Body of pancreas (tissue), 4 donors: ENCODE data around the gene MYOCD.

Experiments
- POLR2A ChIP-seq, 3 donors: fragments of 450-650 bp; IDR thresholded peaks; one replicate each; pipeline ENCODE4 v1.6.1; 2016; ENCODE audit warnings: antibody characterized with exemption in 3 of 3, mild to moderate bottlenecking in 2 of 3
- TF ChIP-seq, protein P1 (sequence below), 7 experiments: fragments of 450-650 bp in 4 of 7; fragments of 200-600 bp in 3 of 7; sonication (generic) in 3 of 7; IDR thresholded peaks; one replicate each; pipeline ENCODE4 v1.5.1; 2016 to 2019; ENCODE audit warnings: antibody characterized with exemption in 7 of 7

DNA sequence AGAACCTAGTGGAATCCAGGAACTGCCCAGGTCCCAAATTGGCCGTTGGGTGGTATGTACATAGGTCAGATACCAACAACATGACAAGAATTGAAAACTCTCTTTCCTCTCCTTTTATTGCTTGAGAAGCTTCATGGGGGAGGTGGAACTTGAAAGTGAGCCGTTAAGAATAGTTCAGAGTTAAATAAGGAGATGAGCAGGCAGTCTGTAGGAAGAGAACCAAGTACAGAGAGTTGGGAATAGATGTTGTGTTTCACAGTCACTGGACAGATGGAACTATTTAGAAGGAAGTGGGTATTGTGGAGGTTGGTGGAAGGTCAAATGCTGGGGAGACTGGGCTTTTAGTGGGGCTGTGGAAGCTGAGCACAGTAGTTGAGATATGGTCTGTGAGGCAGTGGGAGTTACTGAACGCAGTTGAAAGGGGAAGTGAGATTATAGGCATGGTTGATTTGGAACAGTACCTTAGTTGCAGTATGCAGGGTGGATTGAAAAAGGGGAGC lies 150.0 kb downstream of the MYOCD start:
- TF ChIP-seq, protein P1, sequence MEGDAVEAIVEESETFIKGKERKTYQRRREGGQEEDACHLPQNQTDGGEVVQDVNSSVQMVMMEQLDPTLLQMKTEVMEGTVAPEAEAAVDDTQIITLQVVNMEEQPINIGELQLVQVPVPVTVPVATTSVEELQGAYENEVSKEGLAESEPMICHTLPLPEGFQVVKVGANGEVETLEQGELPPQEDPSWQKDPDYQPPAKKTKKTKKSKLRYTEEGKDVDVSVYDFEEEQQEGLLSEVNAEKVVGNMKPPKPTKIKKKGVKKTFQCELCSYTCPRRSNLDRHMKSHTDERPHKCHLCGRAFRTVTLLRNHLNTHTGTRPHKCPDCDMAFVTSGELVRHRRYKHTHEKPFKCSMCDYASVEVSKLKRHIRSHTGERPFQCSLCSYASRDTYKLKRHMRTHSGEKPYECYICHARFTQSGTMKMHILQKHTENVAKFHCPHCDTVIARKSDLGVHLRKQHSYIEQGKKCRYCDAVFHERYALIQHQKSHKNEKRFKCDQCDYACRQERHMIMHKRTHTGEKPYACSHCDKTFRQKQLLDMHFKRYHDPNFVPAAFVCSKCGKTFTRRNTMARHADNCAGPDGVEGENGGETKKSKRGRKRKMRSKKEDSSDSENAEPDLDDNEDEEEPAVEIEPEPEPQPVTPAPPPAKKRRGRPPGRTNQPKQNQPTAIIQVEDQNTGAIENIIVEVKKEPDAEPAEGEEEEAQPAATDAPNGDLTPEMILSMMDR (IDR thresholded peaks at IDR 0.05): no peak
- no peak for TF ChIP-seq POLR2A (IDR thresholded peaks at IDR 0.05)
